Cardiac ventricle fibroblast (primary cell): Measurements from ENCODE around the gene RPS15A. TPM values are rescaled to one million over a fixed set of nuclear protein-coding genes. Genes with fewer than 3 reads are reported as not detected.

Source experiments
- total RNA-seq: library from RNA; depleted of rRNA; stranded (reverse); fragments of >200 nt; gene quantifications from 2 replicates; pipeline ENCODE4 v1.2.3, GENCODE V29; 2015

RPS15A gene
- 3,042 and 3,708 TPM in 2 replicates for total RNA-seq

GRCh38 chr16:18789850-18790706, at the start of gene RPS15A:
Gene RPS15A, minus strand, starts transcription at chr16:18790334. Its CDS starts 1,221 bp downstream, at chr16:18789113.

DNA sequence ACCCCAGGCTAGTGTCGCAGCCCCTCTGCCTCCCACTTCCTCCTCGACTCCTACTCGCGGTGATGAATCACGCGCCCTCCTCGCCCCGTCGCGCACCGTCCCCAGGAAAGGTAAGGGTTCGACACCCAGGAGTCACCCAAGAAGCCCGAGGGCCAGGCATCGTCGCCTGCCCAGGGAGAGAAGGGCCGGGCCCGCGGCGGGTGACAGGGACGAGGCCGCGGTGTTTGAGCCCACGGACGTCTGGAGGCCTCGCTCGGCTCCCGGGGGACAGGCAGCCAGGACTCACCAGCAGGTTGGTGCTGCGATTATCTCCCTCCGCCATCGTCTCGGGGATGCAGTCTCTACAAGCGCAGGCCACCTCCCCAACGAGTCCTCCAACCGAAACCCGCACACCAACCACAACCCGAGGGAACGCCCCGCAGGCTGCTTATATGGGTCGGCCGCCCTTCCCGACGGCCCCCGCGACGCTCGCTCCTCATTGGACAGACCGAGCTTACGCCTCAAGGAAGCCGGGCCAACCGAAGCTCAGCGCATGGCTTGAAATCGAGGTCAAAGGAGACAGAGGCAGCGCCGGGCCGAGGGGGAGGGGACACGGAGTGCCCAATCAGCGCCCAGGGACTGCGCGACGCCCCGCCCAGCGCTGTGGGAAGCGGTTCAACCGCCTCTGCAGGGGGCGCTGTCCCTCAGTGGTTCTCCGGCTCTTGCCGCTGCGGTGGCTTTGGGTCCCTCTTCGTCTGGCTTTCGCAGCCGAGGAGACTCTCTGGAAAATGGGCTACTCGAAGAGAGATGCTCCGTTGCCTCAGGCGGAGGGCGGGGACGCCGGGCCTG, 11.2 kb upstream of the RPS15A start, which contains the start of gene ARL6IP1:
Gene ARL6IP1 (minus strand): TSS at position 405 of the 828 bp plus-strand sequence. CDS start 83 bp downstream, at position 322.

Other genes with a start within 250 kb of the RPS15A start
- gene NOMO2, start 228.2 kb downstream of the RPS15A start, total RNA-seq: 71.1 and 75.0 TPM in 2 replicates
- gene ARL6IP1, start 11.2 kb upstream of the RPS15A start, total RNA-seq: 90.5 and 137 TPM in 2 replicates
- gene SMG1, start 136.1 kb upstream of the RPS15A start, total RNA-seq: 32.6 and 42.5 TPM in 2 replicates
- gene TMC7, start 193.6 kb upstream of the RPS15A start, total RNA-seq: 0.06 TPM in 1 of 2 replicates, not detected in the other